Neural cell (in vitro differentiated cells): ENCODE results near the gene SURF1.

Experiments
- EP300 ChIP-seq: fragments of 450-650 bp; conservative IDR thresholded peaks from 2 replicates; pipeline ENCODE4 v1.6.1; 2014; ENCODE audit warnings: antibody characterized with exemption, mild to moderate bottlenecking, moderate library complexity; ENCODE audit not compliant: poor library complexity, severe bottlenecking
- EZH2 ChIP-seq: fragments of 200-600, 300-800 bp; shearing (Covaris generic), sonication (generic); IDR thresholded peaks from 2 replicates; pipeline ENCODE4 v1.6.1; 2014; ENCODE audit warnings: antibody characterized with exemption, low read length, borderline replicate concordance, mild to moderate bottlenecking; ENCODE audit not compliant: insufficient read depth, poor library complexity, severe bottlenecking
- MXI1 ChIP-seq: fragments of 450-650 bp; conservative IDR thresholded peaks from 2 replicates; pipeline ENCODE4 v1.6.1; 2014; ENCODE audit warnings: antibody characterized with exemption, mild to moderate bottlenecking; ENCODE audit not compliant: poor library complexity, severe bottlenecking
- POLR2AphosphoS5 ChIP-seq: IDR thresholded peaks from 2 replicates; pipeline ENCODE4 v1.6.1; 2012
- RAD21 ChIP-seq: fragments of 450-650 bp; conservative IDR thresholded peaks from 2 replicates; pipeline ENCODE4 v1.6.1; 2014; ENCODE audit warnings: antibody characterized with exemption, mild to moderate bottlenecking, moderate library complexity
- SMC3 ChIP-seq: fragments of 450-650 bp; conservative IDR thresholded peaks from 2 replicates; pipeline ENCODE4 v1.6.1; 2014; ENCODE audit warnings: antibody characterized with exemption, mild to moderate bottlenecking, moderate library complexity; ENCODE audit not compliant: poor library complexity
- TAF1 ChIP-seq: IDR thresholded peaks from 2 replicates; pipeline ENCODE4 v1.6.1; 2012; ENCODE audit warnings: low read depth
- TF ChIP-seq, protein P1 (sequence below): fragments of 450-650 bp; IDR thresholded peaks from 2 replicates; pipeline ENCODE4 v1.5.1; 2014; ENCODE audit warnings: antibody characterized with exemption, mild to moderate bottlenecking, moderate library complexity; ENCODE audit not compliant: poor library complexity, severe bottlenecking
- TF ChIP-seq, protein P2 (sequence below): IDR thresholded peaks from 2 replicates; pipeline ENCODE4 v1.6.1; 2012; ENCODE audit warnings: borderline replicate concordance

GRCh38 chr9:133385452-133385851 is 29.2 kb upstream of the SURF1 start:
- TF ChIP-seq, protein P1, sequence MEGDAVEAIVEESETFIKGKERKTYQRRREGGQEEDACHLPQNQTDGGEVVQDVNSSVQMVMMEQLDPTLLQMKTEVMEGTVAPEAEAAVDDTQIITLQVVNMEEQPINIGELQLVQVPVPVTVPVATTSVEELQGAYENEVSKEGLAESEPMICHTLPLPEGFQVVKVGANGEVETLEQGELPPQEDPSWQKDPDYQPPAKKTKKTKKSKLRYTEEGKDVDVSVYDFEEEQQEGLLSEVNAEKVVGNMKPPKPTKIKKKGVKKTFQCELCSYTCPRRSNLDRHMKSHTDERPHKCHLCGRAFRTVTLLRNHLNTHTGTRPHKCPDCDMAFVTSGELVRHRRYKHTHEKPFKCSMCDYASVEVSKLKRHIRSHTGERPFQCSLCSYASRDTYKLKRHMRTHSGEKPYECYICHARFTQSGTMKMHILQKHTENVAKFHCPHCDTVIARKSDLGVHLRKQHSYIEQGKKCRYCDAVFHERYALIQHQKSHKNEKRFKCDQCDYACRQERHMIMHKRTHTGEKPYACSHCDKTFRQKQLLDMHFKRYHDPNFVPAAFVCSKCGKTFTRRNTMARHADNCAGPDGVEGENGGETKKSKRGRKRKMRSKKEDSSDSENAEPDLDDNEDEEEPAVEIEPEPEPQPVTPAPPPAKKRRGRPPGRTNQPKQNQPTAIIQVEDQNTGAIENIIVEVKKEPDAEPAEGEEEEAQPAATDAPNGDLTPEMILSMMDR: no peak
- TF ChIP-seq TAF1 (no peak), MXI1 (no peak), EP300 (no peak), RAD21 (no peak), EZH2 (no peak), SMC3 (no peak), POLR2AphosphoS5 (no peak)
- TF ChIP-seq, protein P2, sequence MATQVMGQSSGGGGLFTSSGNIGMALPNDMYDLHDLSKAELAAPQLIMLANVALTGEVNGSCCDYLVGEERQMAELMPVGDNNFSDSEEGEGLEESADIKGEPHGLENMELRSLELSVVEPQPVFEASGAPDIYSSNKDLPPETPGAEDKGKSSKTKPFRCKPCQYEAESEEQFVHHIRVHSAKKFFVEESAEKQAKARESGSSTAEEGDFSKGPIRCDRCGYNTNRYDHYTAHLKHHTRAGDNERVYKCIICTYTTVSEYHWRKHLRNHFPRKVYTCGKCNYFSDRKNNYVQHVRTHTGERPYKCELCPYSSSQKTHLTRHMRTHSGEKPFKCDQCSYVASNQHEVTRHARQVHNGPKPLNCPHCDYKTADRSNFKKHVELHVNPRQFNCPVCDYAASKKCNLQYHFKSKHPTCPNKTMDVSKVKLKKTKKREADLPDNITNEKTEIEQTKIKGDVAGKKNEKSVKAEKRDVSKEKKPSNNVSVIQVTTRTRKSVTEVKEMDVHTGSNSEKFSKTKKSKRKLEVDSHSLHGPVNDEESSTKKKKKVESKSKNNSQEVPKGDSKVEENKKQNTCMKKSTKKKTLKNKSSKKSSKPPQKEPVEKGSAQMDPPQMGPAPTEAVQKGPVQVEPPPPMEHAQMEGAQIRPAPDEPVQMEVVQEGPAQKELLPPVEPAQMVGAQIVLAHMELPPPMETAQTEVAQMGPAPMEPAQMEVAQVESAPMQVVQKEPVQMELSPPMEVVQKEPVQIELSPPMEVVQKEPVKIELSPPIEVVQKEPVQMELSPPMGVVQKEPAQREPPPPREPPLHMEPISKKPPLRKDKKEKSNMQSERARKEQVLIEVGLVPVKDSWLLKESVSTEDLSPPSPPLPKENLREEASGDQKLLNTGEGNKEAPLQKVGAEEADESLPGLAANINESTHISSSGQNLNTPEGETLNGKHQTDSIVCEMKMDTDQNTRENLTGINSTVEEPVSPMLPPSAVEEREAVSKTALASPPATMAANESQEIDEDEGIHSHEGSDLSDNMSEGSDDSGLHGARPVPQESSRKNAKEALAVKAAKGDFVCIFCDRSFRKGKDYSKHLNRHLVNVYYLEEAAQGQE: no peak
